Erythroblast (primary cell): ENCODE results near the gene RNF167.
A peak's percentile ranks its signal among the peaks of the same experiment; 100 is the strongest.

Source experiments
- GATA1 ChIP-seq: IDR thresholded peaks from 2 replicates; pipeline ENCODE4 v1.6.1; 2011; ENCODE audit warnings: low read depth, mild to moderate bottlenecking, control low read depth, low read length, moderate library complexity
- POLR2A ChIP-seq: IDR thresholded peaks from 2 replicates; pipeline ENCODE4 v1.6.1; 2011; ENCODE audit warnings: mild to moderate bottlenecking, low read length

- peak; percentile 37 for TF ChIP-seq POLR2A
- TF ChIP-seq GATA1, result no peak
Measured at GRCh38 chr17:4944163-4944553, 4.1 kb downstream of the RNF167 start.
